ENCODE measurements around the gene TLR1.

- no peak for TF ChIP-seq REST (IDR thresholded peaks at IDR 0.05; ENCODE audit: borderline replicate concordance)
- no peak for TF ChIP-seq CTCF (IDR thresholded peaks at IDR 0.05; ENCODE audit: poor library complexity, severe bottlenecking)
- TF ChIP-seq EP300 (conservative IDR thresholded peaks at IDR 0.05; ENCODE audit: poor library complexity, severe bottlenecking): no peak
- TF ChIP-seq EZH2 (IDR thresholded peaks at IDR 0.05; ENCODE audit: borderline replicate concordance, insufficient read depth, low read length, poor library complexity, severe bottlenecking): no peak
- TF ChIP-seq POLR2AphosphoS5 (IDR thresholded peaks at IDR 0.05): no peak
- TF ChIP-seq MXI1 (conservative IDR thresholded peaks at IDR 0.05; ENCODE audit: poor library complexity, severe bottlenecking): no peak
- no peak for TF ChIP-seq RAD21 (conservative IDR thresholded peaks at IDR 0.05)
- TF ChIP-seq TAF1 (IDR thresholded peaks at IDR 0.05; ENCODE audit: low read depth): no peak
Observed at GRCh38 chr4:38747629-38748028, 57.0 kb downstream of the TLR1 start.

Measured in neural cell (in vitro differentiated cells).